SH-SY5Y (cell line): ENCODE results near the gene RCE1.

Experiments used
- GATA2 ChIP-seq: IDR thresholded peaks from 2 replicates; pipeline ENCODE4 v1.6.1; 2011; ENCODE audit warnings: mild to moderate bottlenecking, low read depth, low read length
- GATA3 ChIP-seq: IDR thresholded peaks from 2 replicates; pipeline ENCODE4 v1.6.1; 2011; ENCODE audit warnings: low read depth, mild to moderate bottlenecking, low read length, moderate library complexity

- TF ChIP-seq GATA2 (no peak), GATA3 (no peak)
These were observed 6.4 kb downstream of the RCE1 start for GRCh38 chr11:66849501-66850234.
